GM19372 (cell line): ENCODE data around the gene MATCAP1.

Source experiments
- ATAC-seq: cut with Tn5 transposase; IDR thresholded peaks from one replicate; pipeline ENCODE4 v1.9.1; 2021; ENCODE audit warnings: mild to moderate bottlenecking, low read depth, moderate library complexity; ENCODE audit not compliant: unreplicated experiment

The MATCAP1 gene

DNA sequence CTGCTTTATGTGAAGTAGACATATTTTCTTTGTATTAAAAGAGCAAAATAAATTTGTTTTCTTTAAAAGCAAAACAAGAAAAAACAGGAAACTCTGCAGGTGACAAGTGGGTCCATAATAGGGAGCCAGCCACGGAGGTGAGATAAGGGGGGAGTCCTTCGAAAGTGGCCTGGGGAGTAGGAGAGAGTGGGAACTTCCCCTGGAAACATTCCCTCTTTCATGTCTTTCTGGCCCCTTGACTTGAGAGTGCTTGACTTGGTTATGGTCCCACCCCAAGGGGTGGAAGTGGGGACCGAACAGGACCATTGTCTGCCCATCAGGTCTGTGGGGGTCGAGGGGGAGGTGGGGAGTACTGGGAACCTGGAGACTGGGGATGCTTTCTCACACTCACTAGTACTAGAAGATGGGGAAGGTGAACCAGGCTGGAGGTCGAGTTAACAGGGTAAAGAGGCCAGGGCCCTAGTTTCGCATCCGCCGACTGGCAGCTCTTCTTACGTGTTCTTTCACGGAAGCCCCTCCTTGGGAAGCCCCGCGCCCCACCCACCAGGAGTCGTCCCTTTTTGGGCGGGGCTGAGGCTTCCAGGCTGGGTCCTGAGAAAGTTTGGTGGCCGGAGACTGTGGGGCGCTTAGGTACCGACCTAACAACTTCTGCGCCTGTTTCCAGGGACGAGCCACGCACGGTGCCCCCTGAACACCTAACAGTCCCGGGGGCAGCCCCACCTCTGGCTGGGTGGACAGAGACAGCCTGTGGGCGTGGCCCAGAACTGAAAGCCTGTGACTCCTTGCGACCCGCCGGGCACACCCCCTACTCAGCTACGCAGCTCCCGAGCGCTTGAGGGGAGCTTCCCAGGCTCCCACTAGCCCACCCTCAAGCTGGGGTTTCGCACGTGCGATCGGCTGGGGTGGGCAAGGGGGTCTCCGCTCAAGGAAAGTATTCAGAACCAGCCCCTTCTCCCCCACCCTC is 24.8 kb downstream of the MATCAP1 start:
- peak; percentile 31 for ATAC-seq

DNA sequence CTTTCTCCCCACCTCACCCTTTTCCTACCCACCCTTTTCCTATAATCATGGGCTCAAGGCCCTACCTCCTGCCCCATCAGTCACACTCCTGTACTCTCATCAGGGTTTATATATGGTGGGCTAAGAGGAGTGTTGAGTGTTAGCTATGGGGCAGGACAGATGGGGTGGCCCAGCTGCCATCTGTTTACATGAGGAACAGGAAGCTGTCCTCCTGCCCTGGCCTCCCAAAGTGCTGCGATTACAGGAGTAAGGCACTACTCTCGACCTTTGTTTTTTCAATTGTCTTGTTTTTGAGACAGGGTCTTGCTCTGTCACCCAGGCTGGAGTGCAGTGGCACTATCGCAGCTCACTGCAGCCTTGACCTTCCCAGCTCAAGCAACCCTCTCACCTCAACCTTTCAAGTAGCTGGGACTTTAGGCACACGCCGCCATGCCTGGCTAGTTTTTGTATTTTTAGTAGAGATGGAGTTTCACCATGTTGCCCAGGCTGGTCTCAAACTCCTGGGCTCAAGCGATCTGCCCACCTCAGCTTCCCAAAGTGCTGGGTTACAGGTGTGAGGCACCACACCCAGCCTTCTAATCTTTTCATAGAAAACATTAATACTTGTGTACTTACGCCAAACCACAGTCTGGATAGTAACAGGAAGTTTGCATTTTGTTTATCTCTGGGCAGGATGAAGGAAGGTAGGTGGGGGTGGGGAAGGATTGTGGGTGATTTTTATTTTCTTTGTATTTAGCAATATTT is 25.7 kb downstream of the MATCAP1 start:
- no peak for ATAC-seq

DNA sequence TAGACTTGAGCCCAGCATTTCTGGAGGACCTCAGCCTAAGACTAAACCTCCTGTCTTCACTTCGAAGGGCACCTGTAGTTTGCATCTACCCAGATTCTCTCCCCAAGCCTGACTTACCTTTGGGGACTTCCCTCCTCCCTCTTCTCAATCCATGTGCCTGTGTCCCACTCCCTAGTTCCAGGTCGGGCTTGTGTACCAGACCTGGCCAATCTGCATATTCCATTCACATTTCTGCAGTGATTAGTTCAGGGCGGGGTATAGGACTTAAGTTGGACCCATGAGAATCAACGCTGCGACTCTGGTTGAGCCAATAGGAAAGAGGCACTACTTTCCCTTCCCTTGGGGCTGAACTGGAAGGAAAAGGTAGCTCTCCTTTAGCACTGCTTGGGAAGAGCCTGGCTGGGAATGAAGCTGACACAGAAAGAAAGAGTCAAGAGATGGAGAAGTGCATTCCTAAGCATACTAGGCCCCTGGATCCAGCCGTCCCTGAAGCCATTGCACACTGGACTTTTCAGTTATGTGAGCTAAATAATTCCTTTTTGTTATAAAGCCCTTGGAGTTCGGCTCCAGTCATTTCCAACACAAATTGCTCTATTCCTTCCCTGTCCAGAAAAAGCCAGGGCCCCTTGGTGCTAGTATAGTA is 26.5 kb downstream of the MATCAP1 start:
- no peak for ATAC-seq

DNA sequence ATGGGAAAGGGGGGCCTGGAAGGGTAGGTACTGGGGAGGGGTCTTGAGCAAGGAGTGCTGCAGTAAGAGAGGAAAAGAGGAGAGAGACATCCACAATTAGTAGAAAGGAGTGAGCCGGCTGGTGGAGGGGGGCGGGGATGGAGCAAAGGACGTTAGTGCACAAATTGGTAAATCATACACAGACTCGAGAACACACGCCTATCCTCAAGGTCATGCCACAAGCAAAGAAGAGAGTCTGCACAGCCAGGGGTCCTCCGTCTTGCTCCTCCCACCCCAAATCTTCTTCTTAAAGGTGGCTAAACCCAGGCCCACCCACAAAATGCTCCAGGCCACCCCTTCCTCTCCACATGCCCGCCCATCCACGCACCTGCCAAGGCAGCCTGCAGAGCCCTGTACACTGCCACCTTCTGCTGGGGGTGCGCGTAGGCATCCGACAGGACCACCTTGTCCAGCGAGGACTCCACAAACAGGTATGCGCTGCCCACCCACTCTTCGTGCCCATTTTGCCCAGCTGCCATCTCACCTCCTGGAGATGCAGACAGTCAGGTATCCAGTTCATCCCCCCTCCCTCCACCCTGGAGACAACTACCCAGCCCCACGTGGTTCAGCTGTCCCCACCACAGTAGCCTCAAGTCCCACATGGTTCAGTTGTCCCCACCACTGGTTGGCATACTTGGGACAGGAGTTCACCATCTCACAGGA is 27.5 kb downstream of the MATCAP1 start:
- no peak for ATAC-seq

DNA sequence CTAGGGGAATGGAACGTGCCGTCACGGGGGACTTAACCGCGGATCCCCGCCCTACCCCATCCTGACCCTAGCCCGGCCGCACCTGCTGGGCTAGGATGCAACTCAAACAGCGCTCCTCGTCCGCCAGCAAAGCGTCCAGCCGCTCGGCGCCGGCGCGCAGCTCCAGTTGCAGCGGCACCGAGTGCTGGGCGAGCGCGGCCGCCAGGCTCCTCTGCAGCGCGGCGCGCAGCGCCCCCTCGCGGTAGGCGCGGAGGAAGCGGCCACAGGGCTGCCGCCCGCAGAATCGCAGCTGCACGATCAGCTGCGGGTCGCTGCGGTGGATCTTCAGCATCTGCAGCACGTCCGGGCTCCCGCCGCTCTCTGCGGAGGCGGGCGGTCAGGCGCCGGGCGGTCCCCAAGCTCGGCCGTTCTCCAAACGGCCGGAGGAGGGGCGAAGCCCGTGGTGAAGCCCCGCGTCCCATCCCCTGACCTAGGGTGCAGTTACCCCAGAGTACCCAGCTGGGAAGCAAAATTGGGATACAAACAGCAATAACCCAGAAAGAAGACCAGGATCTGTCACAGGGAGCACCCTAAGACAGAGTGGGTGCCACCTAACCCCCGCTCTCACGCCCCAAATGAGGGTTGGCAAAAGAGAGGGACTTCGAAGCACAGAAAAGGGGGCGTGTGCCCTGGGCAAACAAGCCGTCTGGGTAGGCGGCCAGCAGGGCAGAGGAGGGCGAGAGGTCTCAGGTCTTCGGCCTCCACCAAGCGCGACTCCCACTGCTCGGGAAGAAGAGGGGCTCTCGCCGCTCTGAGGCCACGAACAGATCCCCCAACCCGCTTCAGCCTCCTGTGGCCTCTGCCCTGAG is 28.2 kb downstream of the MATCAP1 start:
- ATAC-seq = no peak

DNA sequence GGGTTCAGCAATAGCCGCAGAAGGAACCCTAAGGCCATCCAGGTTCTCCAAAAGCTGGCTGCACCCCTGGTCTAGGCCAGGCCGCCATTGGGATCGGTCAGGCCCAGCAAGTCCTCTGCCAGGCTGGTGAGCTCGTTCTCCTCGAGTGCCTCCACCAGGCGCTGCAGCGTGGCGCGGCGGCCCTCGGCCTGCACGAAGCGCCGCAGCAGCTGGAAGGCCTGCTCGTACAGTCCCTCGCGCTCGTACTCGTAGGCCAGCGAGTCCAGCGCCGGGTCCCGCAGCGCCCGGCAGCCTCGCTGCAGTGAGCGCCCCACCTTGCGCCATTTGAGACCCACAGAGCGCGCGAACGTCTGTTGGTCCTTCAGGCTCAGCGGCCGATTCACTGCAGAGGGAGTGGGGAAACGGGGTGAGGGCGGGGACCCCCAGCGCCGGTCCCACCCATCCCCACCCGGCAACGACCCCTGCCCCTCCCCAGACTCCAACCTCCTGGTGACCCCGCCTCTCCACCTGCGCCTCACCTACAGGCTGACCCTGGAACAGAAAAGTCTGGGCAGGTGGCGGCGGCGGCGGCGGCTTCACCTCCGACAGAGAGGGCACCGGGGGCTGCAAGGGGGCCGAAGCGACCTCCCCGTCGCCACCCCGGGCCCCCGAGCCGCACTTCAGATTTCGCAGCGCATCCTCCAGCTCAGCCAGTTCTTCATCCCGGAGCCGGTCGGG is 29.0 kb downstream of the MATCAP1 start:
- no peak for ATAC-seq

DNA sequence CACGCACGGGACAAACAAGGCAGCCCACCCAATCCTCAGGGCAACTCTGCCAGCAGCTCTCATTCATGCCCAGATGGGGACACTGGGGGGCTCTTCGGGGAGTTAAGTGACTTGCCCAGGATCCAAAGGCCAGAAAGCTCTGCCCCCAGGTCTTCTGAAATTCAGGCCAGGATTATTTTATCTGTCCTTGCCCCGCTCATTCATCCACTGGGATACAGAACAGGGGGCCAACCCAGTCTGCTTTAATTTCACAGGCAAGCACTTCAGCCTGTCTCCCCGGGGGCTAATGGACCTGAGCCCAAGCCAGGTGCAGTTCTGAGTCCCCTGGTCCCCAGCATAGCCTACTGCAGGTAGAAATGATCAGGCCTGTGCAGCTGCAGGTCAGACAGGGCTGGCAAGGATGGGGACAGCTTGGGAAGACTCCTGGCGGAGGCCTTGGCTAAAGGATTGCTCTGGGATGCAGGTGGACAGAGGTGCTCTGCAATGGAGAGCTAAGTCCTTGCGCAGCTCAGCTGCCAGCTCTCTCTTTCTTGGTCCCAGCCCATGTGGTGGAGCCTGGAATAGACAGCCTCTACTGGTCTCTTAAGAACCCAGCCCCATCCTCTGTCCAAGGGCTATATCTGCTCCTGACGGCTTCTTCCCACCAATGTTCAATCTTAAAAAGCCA is 32.2 kb downstream of the MATCAP1 start:
- ATAC-seq = no peak

DNA sequence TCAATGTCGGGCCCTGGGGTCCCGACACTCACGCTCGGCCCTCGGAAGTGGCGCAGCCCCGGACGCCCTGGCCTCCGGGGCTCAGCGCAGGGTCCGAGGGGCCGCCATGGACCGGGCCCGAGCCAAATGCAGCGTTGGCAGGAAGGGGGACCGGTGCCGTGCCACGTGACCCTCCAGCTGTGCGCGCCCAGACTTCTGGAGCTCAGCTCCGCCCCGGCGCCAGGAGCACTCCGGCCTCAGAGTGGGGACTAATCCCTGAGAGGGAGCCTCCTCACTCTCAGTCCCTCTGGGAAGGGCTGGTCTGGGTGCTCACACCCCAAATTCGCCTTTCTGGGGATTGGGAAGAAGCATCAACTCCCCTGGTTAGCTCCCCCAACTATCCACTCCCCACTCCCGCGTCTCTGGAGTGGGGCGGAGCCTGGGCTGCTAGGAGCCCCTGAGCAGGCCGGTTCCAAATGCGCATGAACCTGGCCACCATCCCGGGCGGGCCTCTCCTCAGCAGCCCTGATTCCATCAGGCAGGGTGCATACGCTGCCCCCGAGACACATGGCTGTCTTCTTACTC is 32.8 kb downstream of the MATCAP1 start, which contains the start of gene B3GNT9:
Gene B3GNT9 (minus strand): TSS at position 166 of the 564 bp plus-strand sequence. CDS start 513 bp downstream, outside the sequence.
- peak; percentile 54 for ATAC-seq

DNA sequence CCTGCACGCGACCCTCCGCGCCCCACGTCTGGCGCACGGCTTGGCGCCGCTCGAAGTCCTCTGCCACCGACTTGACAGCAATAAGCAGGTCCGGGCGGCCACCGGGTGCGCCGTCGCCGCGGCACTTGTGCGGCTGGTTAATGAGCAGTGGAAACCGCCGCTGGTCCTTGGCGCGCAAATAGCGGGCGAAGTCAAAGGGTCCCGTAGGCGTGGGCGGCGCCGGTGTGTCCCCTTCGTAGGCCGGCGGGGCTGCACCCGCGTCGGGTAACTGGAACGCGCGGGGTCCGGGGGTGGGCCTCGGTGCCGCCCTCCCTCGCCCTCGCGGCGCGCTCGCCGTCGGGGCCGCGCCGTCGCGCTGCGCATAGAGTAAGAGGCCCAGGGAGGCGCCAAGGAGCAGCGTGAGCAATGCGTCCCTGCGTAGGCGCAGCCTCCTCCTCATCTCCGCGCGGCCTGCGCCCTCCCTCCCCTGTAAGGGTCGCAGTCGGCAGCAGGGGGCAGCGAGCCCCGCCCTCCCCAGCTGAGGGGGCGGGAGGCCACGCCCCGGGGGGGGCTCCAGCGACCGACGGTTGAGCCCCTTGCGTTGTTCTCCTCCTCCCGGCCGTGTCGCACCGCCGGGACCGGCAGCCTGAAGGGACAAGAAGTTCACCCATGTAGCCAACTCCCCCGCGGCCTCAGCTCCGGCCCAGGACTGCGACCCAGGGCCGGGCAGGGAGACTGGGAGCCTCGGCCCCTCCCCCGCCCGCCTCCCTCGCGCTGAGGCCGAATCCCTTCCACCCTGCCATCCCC is 33.5 kb downstream of the MATCAP1 start:
- peak; percentile 19 for ATAC-seq

DNA sequence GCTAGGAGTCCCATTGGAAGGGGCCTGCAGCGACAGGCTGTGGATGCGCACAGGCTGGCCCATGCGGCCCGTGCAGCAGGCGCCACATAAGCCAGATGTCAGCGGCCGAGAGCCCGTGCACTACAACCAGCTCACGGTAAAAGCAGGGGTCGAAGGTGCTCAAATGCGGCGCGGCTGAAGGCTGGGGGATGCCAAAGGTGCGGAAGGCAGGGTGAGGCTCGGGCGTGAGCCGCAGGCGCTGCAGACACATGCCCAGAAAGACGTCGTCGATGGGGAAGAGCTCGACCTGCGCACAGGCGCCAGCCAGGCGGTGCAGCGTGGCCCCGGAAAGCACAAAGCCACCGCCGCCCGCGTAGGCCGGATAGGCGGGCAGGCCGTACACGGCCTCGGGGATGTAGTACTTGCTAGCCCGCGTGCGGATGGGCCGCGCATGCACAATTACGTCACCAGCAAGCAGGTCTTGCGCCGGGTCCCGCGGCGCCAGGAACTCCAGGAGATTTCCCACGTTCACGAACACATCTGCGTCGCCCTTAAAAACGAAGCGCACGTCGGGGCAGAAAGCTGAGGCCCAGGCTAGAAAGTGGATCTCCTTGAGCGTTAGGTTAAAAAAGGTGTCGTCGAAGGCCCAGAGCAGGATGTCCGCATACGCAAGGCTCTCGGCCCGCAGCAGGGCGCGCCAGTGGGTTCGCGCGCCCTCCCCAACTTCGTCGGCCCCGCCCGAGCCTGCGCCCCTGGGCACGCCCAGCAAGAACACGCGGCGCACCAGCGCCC is 34.3 kb downstream of the MATCAP1 start:
- ATAC-seq = no peak

DNA sequence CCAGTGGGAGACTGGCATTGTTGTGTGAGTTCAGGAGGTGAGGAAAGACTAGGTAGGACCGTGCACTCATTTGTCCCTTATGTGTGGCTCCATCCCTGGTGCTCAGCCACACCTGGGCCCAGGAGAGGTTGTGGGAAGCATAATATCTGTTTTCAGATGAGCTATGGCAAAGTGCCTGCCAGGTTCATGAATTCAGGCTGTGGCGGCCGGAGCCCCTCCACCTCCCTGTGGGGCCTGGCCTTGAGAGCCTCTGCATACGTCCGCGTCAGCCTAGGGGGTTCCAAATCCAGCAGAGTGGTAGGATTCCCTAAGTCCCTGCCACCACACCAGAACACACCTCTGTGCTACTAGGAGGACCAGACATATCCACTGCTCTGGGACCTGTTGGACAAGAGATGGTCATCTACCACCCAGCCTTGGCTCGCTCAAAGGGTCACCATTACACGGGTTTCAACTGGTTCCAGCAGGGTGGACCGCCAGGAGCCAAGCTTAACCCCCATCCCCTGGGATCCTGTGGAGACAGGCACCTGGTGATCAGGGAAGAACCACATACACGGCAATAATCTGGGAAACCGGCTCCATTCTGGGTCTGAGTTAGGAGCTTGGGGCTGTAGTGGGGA is 35.0 kb downstream of the MATCAP1 start:
- no peak for ATAC-seq

DNA sequence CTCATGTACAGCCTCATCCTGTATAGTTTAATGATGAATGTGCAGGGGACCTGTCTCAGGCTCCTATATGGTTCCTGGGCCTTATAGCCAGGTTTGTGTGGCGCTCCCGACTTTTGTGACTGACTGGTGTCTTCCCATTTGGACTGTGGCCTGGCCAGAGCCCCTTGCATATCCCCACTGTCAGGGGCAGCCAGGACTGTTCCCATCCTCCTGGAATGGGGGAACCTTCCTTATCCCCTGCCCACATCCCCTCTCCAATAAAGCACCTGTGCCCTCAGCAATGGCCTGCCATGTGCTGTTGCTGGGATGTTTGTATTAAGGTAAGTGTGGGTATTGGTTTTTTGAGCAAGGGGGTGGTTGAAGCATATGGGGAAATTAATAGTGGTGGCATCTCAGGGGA is 35.5 kb downstream of the MATCAP1 start:
- ATAC-seq = no peak

DNA sequence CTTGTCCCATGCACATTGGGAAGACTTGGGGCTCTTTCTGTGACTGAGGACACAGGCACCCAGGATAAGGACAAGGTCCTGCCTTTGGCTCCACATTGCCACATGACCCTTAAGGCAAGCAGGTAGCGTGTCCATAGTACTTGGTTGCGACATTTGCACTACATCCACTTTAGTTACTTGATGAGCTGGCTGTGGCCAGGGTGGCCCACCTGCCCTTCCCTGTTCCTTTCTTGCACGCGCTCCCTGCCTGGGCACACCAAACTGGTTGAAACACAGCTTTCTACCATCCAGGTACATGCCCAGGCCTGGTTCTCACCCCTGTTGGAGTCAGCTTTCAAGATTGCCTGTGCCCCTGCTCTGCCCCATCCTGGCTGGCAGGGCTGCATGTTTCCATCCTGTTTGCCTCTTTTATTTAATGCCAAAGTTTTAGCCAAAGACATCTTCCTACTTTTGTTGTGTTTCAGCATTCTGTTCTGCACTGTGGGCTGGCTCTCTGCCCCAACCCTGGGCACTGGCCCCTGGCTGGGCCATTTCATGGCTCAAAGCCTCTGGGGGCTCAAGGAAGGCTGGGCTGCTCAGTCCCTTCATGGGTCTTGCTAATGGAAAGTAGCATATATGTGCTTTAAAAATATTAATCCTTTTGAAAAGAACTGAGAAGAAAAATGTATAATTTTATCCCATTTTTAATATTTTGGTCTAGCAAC is 36.2 kb downstream of the MATCAP1 start:
- ATAC-seq = no peak

DNA sequence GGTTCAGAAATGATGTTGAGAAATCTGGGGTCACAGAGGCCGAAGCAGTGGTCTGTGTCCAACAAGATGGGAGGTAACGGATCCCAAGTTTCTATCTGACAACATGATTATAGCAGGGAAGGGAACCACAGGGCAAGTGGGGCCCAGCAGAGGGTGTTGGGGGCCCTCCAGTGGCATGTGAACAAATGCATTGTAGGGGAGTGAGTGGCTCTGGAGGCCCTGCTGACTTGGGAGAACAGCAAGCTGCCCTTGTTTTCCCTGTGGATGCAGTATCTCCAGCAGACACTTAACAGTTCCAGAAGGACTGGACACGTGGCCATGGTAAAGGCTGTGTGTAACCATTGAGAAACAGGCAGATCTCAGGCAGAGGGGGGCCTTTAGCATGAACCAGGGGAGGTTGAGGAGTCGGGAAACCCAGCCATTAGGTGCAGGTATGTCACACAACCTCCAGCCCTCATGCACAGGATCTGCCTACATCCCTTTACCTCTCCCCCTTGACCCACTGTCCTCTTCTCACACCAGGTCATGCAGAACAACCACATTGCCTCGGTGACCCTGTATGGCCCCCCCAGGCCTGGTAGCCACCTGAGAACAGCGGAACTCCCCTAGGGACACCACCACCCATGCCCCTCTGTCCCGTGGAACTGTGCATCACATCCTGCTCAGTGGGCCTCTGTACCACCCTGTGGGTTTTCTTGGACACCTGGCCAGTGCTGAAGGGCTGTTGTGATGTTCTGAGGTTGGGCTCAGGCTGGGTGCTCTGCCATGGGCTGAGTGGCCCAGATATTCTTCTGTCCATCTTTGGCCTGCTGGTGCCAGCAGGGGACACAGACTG is 37.0 kb downstream of the MATCAP1 start:
- ATAC-seq = no peak

DNA sequence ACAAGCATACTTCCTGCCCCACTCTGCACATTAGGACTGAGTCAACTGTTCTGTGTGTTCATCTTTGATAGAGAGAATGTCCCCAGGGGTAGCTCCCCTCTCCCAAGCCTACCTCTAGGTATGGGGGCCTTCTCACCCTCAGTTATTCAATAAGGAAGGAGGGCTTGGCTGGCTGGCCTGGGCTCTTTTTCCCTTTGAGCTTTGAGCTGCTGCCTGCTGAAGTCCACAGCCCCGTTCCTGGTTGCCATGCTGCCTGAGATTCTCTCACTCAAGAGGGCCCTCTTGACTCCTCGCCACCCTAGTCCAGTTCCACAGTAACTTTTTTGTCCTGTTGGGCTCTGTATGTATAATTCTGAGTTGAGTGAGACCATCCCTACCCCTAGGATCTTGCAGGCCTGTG is 38.0 kb downstream of the MATCAP1 start:
- no peak for ATAC-seq
